HepG2 (cell line): Measurements from ENCODE around the gene VPREB1. TPM values are rescaled to one million over a fixed set of nuclear protein-coding genes. Genes with fewer than 3 reads are reported as not detected.
"Not testable (repeated sequence)": the region's sequence is repeated elsewhere in the genome, so short reads cannot be mapped to it uniquely, and the experiment has no call there.

Source experiments
- ATAC-seq: fragments of 200-7000 bp; cut with Tn5 transposase; 3 replicates; pipeline ENCODE4 v1.9.1; 2020; ENCODE audit warnings: mild to moderate bottlenecking, moderate library complexity
- BruUV-seq: library from RNA; stranded (reverse); fragments of 400-500 nt; replicated peaks from 2 replicates; lab custom pipeline; 2021; lab: Mats Ljungman, UMichigan
- CTCF ChIA-PET: fragments of 300-600 bp; formaldehyde crosslinking; extraction: SDS; loops from one replicate; lab custom pipeline; 2021; ENCODE audit warnings: low total read pairs, inconsistent platforms, low intra/inter-chr PET ratio; lab: Yijun Ruan, JAX
- POLR2A ChIA-PET: fragments of 350-600 bp; sonication (Branson Sonifier 250); formaldehyde crosslinking; loops from one replicate; lab custom pipeline; 2020; ENCODE audit warnings: antibody characterized with exemption, inconsistent platforms; lab: Yijun Ruan, JAX
- DNase-seq: peaks from one replicate; pipeline ENCODE4 v3.0.0-alpha.2; 2015; ENCODE audit warnings: low spot score
- FAIRE-seq: peaks from 3 replicates; lab custom pipeline; 2011; peaks lifted over from hg19 to GRCh38; lab: Jason Lieb, UNC
- H2AFZ ChIP-seq: one replicate; pipeline ENCODE4 v1.6.1; 2011; ENCODE audit warnings: low read length, inconsistent platforms
- H3K27ac ChIP-seq: fragments of 300-600 bp; 3 replicates; pipeline ENCODE4 v1.8.0; 2011; ENCODE audit warnings: mixed run types, mild to moderate bottlenecking, mixed read lengths, low read length, inconsistent platforms; ENCODE audit not compliant: insufficient read depth; ENCODE audit errors: extremely low read length
- H3K27me3 ChIP-seq, 2 experiments: fragments of 200-600 bp in 1 of 2; 2 replicates in 1 of 2; 3 replicates in 1 of 2; pipeline versions ENCODE4 v1.6.0 to v1.8.0; 2011; ENCODE audit warnings: low read length in 2 of 2, mild to moderate bottlenecking in 2 of 2, moderate library complexity in 2 of 2, inconsistent platforms in 1 of 2; ENCODE audit not compliant: insufficient read depth in 2 of 2, control insufficient read depth in 1 of 2
- H3K36me3 ChIP-seq, 2 experiments: fragments of 200-600 bp in 1 of 2; replicated peaks in 1 of 2; 2 replicates in 1 of 2; 3 replicates in 1 of 2; pipeline versions ENCODE4 v1.5.1 to v1.8.0; 2011; ENCODE audit warnings: low read length in 2 of 2, inconsistent platforms in 1 of 2; ENCODE audit not compliant: insufficient read depth in 2 of 2, control insufficient read depth in 1 of 2
- H3K4me1 ChIP-seq: 2 replicates; pipeline ENCODE4 v1.5.1; 2012; ENCODE audit warnings: low read length, inconsistent platforms; ENCODE audit not compliant: insufficient read depth
- H3K4me2 ChIP-seq: 2 replicates; pipeline ENCODE4 v1.6.0; 2011; ENCODE audit warnings: low read depth, low read length, inconsistent platforms
- H3K4me3 ChIP-seq, 3 experiments: fragments of 200-600 bp in 1 of 3; sonication (generic), shearing (Covaris generic) in 1 of 3; replicated peaks in 1 of 3; 2 replicates each; pipeline ENCODE4 v1.5.1; 2011 to 2016; ENCODE audit warnings: low read length in 3 of 3, inconsistent platforms in 2 of 3, low read depth in 2 of 3, mild to moderate bottlenecking in 2 of 3, control low read depth in 1 of 3, mixed read lengths in 1 of 3; ENCODE audit not compliant: insufficient read depth in 1 of 3
- H3K79me2 ChIP-seq: one replicate; pipeline ENCODE4 v1.6.1; 2011; ENCODE audit warnings: low read length, inconsistent platforms; ENCODE audit not compliant: insufficient read depth
- H3K9ac ChIP-seq: 2 replicates; pipeline ENCODE4 v1.6.0; 2011; ENCODE audit warnings: mild to moderate bottlenecking, low read depth, low read length, inconsistent platforms; ENCODE audit not compliant: insufficient read depth
- H3K9me3 ChIP-seq: 2 replicates; pipeline ENCODE4 v1.5.1; 2012; ENCODE audit warnings: mild to moderate bottlenecking, low read length
- H4K20me1 ChIP-seq: 2 replicates; pipeline ENCODE4 v1.6.0; 2011; ENCODE audit warnings: inconsistent platforms, mild to moderate bottlenecking, low read length, moderate library complexity; ENCODE audit not compliant: insufficient read depth
- WGBS: methylation state at CpG from one replicate; pipeline ENCODE4 v1.1.6; 2017; ENCODE audit warnings: low lambda C conversion rate; 5-methylcytosine and 5-hydroxymethylcytosine counted together
- in situ Hi-C: cut with HindIII; loops from 2 replicates; pipeline ENCODE4 v1.10.0; 2017; ENCODE audit warnings: low pct_unique_long_range_greater_than_20kb; ENCODE audit not compliant: extremely low pct_ligation_motif_present
- intact Hi-C: fragments of 100-400 bp; cut with micrococcal nuclease; formaldehyde crosslinking; loops from one replicate; pipeline ENCODE4 v1.10.0; 2022; ENCODE audit not compliant: unreplicated experiment
- polyA plus RNA-seq, 8 experiments: library from polyadenylated mRNA; depleted of rRNA in 3 of 8; stranded (reverse) in 7 of 8; unstranded in 1 of 8; fragments of >200 nt; fragmentation: Illumina TruSeq in 4 of 8; extraction: Trizol in 4 of 8; gene quantifications; 2 replicates each; pipeline versions ENCODE4 v1.2.1 to v1.2.3, GENCODE V29; 2011 to 2016; ENCODE audit warnings: low read depth in 4 of 8, missing spikeins in 1 of 8, mixed read lengths in 1 of 8; ENCODE audit not compliant: insufficient read depth in 1 of 8
- total RNA-seq, 5 experiments: library from RNA; depleted of rRNA; stranded (reverse); fragments of >200 nt; fragmentation: Illumina TruSeq; extraction: Trizol; gene quantifications; 2 replicates each; pipeline ENCODE4 v1.2.3, GENCODE V29; 2016; ENCODE audit warnings: low read depth in 1 of 5

VPREB1 gene
- total and polyA plus RNA-seq, 2 of the 13 experiments (the other 11 are each of a cell fraction or from before 2014, with no cell fraction given): not detected

DNA sequence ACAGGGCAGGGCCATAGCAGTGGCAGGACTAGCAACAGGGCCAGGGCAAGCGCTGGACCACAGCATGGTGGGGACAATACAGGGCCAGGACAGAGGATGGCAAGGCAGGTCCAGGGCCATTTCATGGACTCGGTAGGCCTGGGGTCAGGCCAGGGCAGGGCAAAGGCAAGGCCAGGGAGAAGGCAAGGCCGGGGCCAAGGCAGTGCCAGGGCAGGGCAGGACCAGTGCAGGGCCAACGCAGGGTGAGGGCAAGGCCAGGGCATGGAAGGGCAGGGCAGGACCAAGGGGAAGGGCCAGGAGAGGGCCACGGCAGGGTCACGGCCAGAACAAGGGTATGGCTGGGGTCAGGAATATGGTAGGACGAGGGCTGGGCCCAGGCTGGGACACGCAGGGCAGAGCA lies 45.1 kb downstream of the VPREB1 start:
- H3K79me2 ChIP-seq, H4K20me1 ChIP-seq, H3K4me3 ChIP-seq, H3K9me3 ChIP-seq, H3K27ac ChIP-seq, H3K4me2 ChIP-seq, FAIRE-seq, POLR2A ChIA-PET, in situ Hi-C loops, ATAC-seq, H2AFZ ChIP-seq, intact Hi-C loops, H3K36me3 ChIP-seq, DNase-seq, H3K9ac ChIP-seq, H3K4me1 ChIP-seq, BruUV-seq, H3K27me3 ChIP-seq, CTCF ChIA-PET: not testable (repeated sequence)
- 98% methylated on average over 6 of the region's 8 CpGs for WGBS

- in situ Hi-C loops, H3K9ac ChIP-seq, H3K9me3 ChIP-seq, H2AFZ ChIP-seq, H3K4me3 ChIP-seq, H3K4me1 ChIP-seq, H3K4me2 ChIP-seq, H4K20me1 ChIP-seq, ATAC-seq, POLR2A ChIA-PET, FAIRE-seq, H3K27me3 ChIP-seq, CTCF ChIA-PET, H3K36me3 ChIP-seq, H3K27ac ChIP-seq, DNase-seq, intact Hi-C loops, BruUV-seq, H3K79me2 ChIP-seq: not testable (repeated sequence)
- 96% methylated on average over 3 of the region's 3 CpGs for WGBS
Measured at GRCh38 chr22:22291129-22291806, 46.7 kb downstream of the VPREB1 start.

- 80% methylated on average over 1 of the region's 3 CpGs for WGBS
Measured at GRCh38 chr22:22292656-22293055, 48.1 kb downstream of the VPREB1 start.

GRCh38 chr22:22293436-22293835 lies 48.9 kb downstream of the VPREB1 start:
- H4K20me1 ChIP-seq, H2AFZ ChIP-seq, CTCF ChIA-PET, H3K27me3 ChIP-seq, H3K4me3 ChIP-seq, POLR2A ChIA-PET, in situ Hi-C loops, H3K27ac ChIP-seq, BruUV-seq, DNase-seq, H3K9ac ChIP-seq, intact Hi-C loops, ATAC-seq, H3K4me1 ChIP-seq, H3K9me3 ChIP-seq, FAIRE-seq, H3K4me2 ChIP-seq, H3K79me2 ChIP-seq, H3K36me3 ChIP-seq: not testable (repeated sequence)
- 98% methylated on average over 7 of the region's 7 CpGs for WGBS

More at GRCh38 chr22:22292656-22293055, 48.1 kb downstream of the VPREB1 start:
- H3K79me2 ChIP-seq, H4K20me1 ChIP-seq, FAIRE-seq, H3K4me1 ChIP-seq, H3K4me3 ChIP-seq, H3K36me3 ChIP-seq, H2AFZ ChIP-seq, intact Hi-C loops, H3K9ac ChIP-seq, POLR2A ChIA-PET, BruUV-seq, H3K4me2 ChIP-seq, H3K27ac ChIP-seq, H3K27me3 ChIP-seq, in situ Hi-C loops, H3K9me3 ChIP-seq, CTCF ChIA-PET, ATAC-seq, DNase-seq: not testable (repeated sequence)
